ENCODE results near the gene CFH.
"Not testable (repeated sequence)": the region's sequence is repeated elsewhere in the genome, so short reads cannot be mapped to it uniquely, and the experiment has no call there.

Gene CFH

GRCh38 chr1:196651637-196652215, at the start of gene CFH:
Gene CFH, plus strand, starts transcription at chr1:196652043. Its CDS starts 75 bp downstream, at chr1:196652118.
- no peak for DNase-seq (ENCODE audit: low read depth in 2 of 2)

DNA sequence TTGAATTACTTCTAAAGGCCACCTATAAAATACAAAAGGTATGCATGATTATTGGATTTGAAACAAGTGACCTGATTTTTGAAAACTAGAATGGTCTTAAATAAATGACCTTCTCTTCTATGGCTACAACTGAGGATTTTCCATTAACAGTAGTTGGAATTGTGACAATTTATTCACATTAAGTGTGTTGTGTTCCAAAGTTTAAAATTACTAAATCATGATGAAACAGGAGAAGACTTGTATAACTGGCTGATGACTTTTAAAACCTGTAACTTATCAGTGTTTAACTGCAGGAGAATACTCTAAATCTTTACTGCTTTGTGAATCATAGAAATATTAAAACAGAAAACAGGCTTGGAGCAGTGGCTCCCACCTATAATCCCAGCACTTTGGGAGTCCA, 48.2 kb upstream of the CFH start:
- no peak for DNase-seq (ENCODE audit: low read depth in 2 of 2)

DNA sequence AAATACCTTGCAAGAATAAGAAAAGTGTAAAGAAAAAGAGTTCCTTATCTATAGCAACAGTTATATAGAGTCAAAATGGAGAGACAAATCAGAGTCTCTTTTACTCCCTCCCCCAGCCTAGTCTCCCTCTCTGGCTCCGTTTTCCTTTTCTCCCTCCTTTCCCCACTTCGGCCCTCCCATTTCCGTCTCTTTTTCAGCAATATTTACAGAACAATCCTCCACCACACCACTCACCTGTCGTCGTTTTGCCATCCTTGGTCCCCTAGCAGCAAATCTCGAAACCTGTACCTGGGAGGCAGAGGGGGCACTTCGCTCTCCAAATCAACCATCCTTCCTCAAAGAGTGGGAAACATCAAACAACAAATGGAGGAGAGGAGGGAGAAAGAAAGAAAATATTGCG, 43.9 kb upstream of the CFH start:
- DNase-seq (ENCODE audit: low read depth in 2 of 2) = no peak

DNA sequence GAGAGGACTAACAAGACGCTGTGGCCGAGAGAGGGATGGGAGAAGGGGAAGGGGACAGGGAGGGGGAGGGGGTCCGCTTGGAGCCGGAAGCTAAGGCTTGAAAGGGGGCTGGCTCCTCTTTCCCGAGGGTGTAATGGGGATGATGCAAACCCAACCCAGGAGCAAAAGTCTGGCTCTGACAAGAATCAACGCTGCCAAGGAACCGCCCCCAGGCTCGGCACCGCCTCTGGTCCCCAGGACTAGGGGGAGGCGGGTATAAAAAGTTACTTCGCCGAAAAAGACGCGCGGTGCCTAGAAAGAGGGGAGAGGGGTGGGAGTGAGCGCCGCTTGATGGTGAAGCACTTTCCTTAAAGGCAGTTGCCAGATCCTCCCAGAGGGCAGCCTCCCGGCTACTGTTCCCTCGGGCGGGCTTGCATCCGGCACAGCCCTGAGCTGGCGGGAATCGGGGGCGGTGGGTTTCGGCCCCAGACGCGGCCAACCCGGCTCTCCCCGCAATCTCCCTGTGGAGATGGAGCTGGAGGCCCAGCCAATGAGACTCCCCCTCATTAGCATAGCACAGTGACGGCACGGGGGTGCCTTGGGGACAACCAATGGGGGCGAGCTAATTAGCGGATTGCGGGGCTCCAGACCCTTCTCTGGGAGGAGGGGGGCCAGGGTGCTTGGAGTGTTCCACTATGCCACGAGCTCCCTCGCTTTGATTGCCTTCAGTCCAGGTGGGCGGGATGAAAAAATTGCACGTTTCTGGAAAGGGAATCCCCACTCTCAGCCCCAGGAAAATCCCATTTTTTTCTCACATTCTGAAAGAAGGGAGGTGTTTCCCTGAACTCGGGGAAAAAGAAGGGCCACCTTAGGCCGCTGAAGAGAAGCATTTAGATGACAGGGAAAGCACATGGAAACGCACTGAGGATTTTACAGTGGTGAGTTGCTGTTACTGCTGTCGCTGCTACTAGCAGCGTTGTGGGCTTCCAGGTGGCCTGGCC, 43.2 kb upstream of the CFH start, which contains the start of gene KCNT2:
Gene KCNT2, minus strand, starts transcription at position 51 of the 980 bp plus-strand sequence. CDS start 131 bp downstream, outside the sequence.
- no peak for DNase-seq (ENCODE audit: low read depth in 2 of 2)

- DNase-seq (ENCODE audit: low read depth in 2 of 2) = no peak
Observed at GRCh38 chr1:196609370-196609737, 42.5 kb upstream of the CFH start.

DNA sequence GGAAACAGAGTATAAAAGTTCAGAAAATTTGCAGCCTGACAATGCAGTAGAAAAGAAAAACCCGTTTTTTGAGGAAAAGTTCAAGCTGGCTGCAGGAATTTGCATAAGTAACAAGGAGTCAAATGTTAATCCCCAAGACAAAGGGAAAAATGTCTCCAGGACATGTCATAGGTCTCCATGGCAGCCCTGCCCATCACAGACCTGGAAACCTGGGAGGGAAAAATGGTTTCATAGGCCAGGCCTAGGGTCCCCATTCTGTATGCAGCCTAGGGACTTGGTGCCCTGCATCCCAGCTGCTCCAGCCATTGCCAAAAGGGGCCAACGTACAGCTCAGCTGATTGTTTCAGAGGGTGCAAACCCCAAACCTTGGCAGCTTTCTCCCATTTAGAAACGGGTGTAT, 40.0 kb upstream of the CFH start:
- no peak for DNase-seq (ENCODE audit: low read depth in 2 of 2)

DNA sequence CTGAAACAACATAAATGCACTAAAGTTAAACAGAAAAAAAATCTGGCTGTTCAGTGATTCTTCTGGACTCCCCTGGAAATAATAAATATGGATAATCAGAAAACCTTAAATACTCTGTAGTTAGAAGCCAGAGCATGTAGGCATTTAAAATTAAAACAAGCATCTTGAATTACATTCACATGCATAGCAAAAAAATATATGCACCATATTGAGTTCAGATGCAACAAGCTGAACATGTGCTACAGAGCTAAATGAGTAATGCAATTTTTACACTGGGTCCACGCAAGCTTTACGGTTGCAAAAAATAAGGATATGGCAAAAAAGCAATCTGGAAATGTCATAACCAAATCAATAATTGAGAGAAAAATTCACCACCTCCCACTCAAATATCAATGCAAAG, 32.1 kb upstream of the CFH start:
- no peak for DNase-seq (ENCODE audit: low read depth in 2 of 2)

DNA sequence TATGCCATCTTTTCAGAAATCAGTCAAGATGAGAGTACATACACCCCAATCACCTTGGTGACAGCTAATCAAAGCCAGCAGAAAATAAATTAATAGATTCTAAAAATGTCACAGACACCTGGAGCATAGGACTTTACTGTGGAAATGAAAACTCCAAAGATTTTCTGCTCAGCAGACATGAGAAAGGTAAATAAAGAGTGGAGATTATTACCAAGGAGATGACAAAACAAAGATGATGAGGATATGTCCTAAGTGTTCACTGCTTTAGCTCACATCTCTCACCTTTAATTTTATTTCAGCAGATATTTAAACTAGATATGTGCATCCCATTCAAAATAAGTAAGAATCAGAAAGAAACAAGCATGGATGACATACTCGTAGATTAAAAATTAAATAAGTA, 28.8 kb upstream of the CFH start:
- DNase-seq (ENCODE audit: low read depth in 2 of 2) = no peak

DNA sequence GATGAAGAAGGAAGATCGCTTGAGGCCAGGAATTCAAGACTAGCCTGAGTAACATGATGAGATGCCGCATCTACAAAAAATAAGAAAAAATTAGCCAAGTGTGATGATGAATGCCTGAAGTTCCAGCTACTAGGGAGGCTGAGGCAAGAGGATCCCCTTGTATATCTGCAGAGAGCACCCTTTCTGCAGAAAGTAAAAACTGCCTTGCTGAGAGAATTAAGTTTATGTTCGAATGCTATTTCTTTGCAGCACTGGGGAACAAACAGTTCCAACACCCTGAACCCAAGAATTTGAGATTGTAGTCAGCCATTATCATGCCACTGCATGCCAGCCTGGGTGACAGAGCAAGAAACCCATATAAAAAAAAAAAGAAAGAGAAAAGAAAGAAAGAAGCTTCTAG, 23.0 kb upstream of the CFH start:
- no peak for DNase-seq (ENCODE audit: low read depth in 2 of 2)

DNA sequence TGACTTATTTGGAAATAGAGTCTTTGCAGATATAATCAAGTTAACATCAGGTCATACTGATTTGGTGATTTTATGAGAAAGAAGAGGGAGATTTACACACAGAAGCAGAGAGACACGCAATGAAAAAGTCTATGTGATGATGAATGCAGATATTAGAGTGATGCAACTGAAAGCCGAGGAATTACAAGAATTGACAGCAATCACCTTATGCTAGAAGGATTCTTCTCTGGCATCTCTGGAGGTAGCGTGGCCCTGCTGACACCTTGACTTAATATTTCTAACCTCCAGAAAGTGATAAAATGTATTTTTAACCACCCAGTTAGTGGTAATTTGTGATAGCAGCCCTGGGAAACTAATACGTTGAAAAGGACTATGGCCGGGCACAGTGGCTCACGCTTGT, 14.2 kb upstream of the CFH start:
- no peak for DNase-seq (ENCODE audit: low read depth in 2 of 2)

- DNase-seq (ENCODE audit: low read depth in 2 of 2) = no peak
Observed at GRCh38 chr1:196638466-196638865, 13.4 kb upstream of the CFH start.

- DNase-seq (ENCODE audit: low read depth in 2 of 2) = not testable (repeated sequence)
Observed at GRCh38 chr1:196639291-196639690, 12.6 kb upstream of the CFH start.

GRCh38 chr1:196640976-196641375, 10.9 kb upstream of the CFH start:
- no peak for DNase-seq (ENCODE audit: low read depth in 2 of 2)

DNA sequence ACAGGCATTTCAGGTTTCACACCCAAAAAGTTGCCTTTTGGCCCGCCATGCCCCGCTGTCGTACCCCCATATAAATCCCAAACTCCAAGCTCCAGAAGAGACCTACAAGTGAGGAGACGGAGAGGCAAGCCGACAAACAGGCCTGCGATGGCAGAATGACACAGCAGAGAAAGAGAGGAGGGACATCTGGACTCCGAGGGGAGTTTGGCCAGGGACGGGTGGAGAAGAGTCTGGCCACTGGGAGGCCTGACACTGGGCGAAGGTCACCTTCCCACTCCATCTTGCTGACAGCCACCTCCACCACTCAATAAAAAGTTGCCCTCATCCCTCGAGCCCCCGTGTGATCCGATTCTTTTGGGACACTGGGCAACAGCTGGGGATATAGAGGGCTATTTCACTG, 1.9 kb upstream of the CFH start:
- no peak for DNase-seq (ENCODE audit: low read depth in 2 of 2)

DNA sequence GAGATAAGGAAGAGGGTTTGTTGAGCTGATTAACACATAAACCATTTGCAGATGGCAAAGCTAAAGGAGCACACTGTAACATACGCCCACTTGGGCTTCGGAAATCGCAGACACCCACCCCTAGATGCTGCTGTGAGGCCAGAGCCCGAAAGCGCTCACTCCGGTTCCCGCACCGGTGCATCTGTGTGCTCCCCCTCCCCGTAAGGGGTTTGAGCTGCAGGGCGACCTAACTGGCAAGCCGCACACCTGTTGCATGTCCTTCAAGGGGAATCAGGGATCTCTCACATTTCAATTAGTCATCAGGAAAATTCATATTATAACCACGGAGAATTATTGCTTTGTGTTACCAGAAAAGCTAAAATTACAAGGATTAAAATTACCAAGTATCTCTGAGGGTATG, 1.4 kb upstream of the CFH start:
- DNase-seq (ENCODE audit: low read depth in 2 of 2) = no peak

- no peak for DNase-seq (ENCODE audit: low read depth in 2 of 2)
Observed at GRCh38 chr1:196651079-196651478, 764 bp upstream of the CFH start.

GRCh38 chr1:196654271-196654670, 2.4 kb downstream of the CFH start:
- DNase-seq (ENCODE audit: low read depth in 2 of 2) = no peak

DNA sequence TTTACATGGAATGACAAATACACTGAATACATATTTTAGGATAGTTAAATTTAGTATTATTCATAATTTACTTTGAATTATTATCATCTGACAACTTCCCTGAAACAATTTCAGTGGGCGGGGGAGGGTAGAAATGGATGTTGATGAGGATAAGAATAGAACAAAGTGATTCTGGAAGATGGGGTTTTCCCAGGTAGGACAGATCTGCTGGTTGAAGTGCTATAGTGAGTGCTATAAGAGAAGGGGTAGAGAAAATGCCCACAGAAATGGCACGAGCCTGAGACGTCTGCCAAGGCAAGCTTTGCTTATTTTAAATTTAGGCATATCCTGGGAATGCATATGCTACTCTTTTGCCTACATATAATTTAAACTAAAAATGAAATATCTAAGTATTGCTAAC, 3.2 kb downstream of the CFH start:
- DNase-seq (ENCODE audit: low read depth in 2 of 2) = no peak

- no peak for DNase-seq (ENCODE audit: low read depth in 2 of 2)
Observed at GRCh38 chr1:196655494-196655893, 3.7 kb downstream of the CFH start.

- no peak for DNase-seq (ENCODE audit: low read depth in 2 of 2)
Observed at GRCh38 chr1:196659471-196659870, 7.6 kb downstream of the CFH start.

DNA sequence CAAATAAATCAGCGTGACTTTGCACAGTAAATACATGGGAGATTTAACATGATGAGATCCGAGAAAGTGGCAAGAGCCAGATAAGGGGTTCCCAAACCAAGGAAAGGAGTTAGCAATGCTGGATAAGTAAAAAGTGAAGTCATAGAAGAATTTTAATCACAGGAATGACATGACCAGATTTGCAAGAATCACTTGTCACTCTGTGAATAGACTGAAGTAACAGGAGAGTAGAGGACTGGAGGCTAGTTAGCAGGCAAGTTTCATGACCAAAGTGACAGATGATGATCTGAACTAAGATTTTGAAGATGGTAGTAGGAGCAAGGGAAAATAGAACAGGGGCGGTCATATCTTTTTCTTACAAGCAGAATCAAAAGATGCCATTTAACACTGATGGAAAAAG, 8.4 kb downstream of the CFH start:
- DNase-seq (ENCODE audit: low read depth in 2 of 2) = no peak

DNA sequence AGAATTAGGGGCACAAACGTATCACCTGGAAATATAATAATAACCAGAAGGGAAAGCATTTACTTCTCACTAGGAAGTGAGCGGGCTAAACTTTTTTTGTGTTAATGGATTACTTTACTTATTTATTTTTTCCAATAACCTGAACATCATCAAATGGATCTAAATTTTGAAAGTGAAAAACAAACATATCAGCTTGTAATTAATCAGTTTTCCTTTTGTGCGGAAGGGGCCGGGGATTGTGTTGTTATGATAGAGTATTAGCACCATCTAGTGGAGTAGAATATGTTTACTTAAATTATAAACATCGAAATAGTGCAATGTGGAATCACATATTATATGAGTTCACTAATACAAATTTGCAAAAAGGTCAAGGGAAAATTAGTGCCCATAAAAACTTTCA, 9.0 kb downstream of the CFH start:
- no peak for DNase-seq (ENCODE audit: low read depth in 2 of 2)

DNA sequence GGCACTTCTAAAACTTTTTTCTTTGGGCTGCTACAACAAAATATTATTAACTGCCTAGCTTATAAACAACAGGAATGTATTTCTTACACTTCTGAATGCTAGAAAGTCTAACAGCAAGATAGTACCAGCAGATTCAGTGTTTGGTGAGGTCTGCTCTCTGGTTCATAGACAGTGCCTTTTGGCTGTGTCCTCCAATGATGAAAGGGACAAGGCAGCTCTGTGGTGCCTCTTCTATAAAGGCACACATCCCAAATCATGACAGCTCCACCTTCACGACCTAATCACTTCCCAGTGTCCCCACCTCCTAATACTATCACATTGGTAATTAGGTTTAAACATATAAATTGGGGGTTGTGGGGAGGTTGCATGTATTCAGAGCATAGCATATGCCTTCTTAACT, 9.5 kb downstream of the CFH start:
- DNase-seq (ENCODE audit: low read depth in 2 of 2) = no peak
